HEK293 (cell line): ENCODE measurements around the gene MS4A15.

ENCODE experiments used
- CTCF ChIA-PET: fragments of 350-600 bp; formaldehyde crosslinking; extraction: SDS; loops from one replicate; lab custom pipeline; 2021; ENCODE audit warnings: antibody characterized with exemption; lab: Yijun Ruan, JAX
- POLR2A ChIA-PET: fragments of 300-600 bp; formaldehyde crosslinking; extraction: SDS; loops from one replicate; lab custom pipeline; 2020; ENCODE audit warnings: antibody characterized with exemption, inconsistent platforms; lab: Yijun Ruan, JAX
- H3K27ac ChIP-seq: fragments of 200-500 bp; sonication (Bioruptor generic); 2 replicates; pipeline ENCODE4 v1.5.1; 2014; ENCODE audit warnings: low read depth, low read length, control low read depth, inconsistent platforms; ENCODE audit errors: extremely low read depth
- H3K36me3 ChIP-seq, 2 experiments: fragments of 200-500 bp in 1 of 2; sonication (Bioruptor generic) in 1 of 2; 1 replicate in 1 of 2; 2 replicates in 1 of 2; pipeline ENCODE4 v1.5.1; 2014 to 2017; ENCODE audit warnings: inconsistent platforms in 2 of 2, low read length in 2 of 2; ENCODE audit not compliant: control insufficient read depth in 2 of 2, insufficient read depth in 1 of 2
- H3K4me1 ChIP-seq: fragments of 200-500 bp; sonication (Bioruptor generic); 2 replicates; pipeline ENCODE4 v1.5.1; 2014; ENCODE audit warnings: mild to moderate bottlenecking, low read length, inconsistent platforms; ENCODE audit not compliant: control insufficient read depth, insufficient read depth
- H3K4me3 ChIP-seq: 2 replicates; pipeline ENCODE4 v1.5.1; 2011; ENCODE audit warnings: low read depth, mild to moderate bottlenecking, control low read depth, low read length, moderate library complexity
- H3K9me3 ChIP-seq: fragments of 200-500 bp; sonication (Bioruptor generic); 2 replicates; pipeline ENCODE4 v1.5.1; 2014; ENCODE audit warnings: low read depth, low read length, inconsistent platforms; ENCODE audit not compliant: control insufficient read depth, insufficient read depth
- GLIS2 ChIP-seq: fragments of 450-650 bp; formaldehyde crosslinking; IDR thresholded peaks from 2 replicates; pipeline ENCODE4 v1.5.1; 2016; ENCODE audit warnings: missing biosample characterization, missing genetic modification characterization
- KLF7 ChIP-seq: fragments of 450-650 bp; formaldehyde crosslinking; IDR thresholded peaks from 2 replicates; pipeline ENCODE4 v1.5.1; 2016; ENCODE audit warnings: missing biosample characterization, missing genetic modification characterization, borderline replicate concordance
- SETDB1 ChIP-seq: IDR thresholded peaks from one replicate; pipeline ENCODE4 v1.6.1; 2017; ENCODE audit warnings: mild to moderate bottlenecking, low read length, moderate library complexity, mixed read lengths; ENCODE audit not compliant: insufficient read length
- ZIC2 ChIP-seq: fragments of 450-650 bp; formaldehyde crosslinking; IDR thresholded peaks from 2 replicates; pipeline ENCODE4 v1.5.1; 2016; ENCODE audit warnings: missing biosample characterization, missing genetic modification characterization
- ZNF112 ChIP-seq: fragments of 450-650 bp; formaldehyde crosslinking; IDR thresholded peaks from 2 replicates; pipeline ENCODE4 v1.5.0; 2017; ENCODE audit warnings: missing biosample characterization, missing genetic modification characterization
- ZNF2 ChIP-seq: fragments of 450-650 bp; formaldehyde crosslinking; IDR thresholded peaks from 2 replicates; pipeline ENCODE4 v1.5.1; 2016; ENCODE audit warnings: missing biosample characterization, missing genetic modification characterization
- ZNF214 ChIP-seq: fragments of 450-650 bp; formaldehyde crosslinking; IDR thresholded peaks from 2 replicates; pipeline ENCODE4 v1.5.1; 2017; ENCODE audit warnings: missing biosample characterization, mild to moderate bottlenecking, missing genetic modification characterization, borderline replicate concordance
- ZNF248 ChIP-seq: fragments of 450-650 bp; formaldehyde crosslinking; IDR thresholded peaks from 2 replicates; pipeline ENCODE4 v1.5.1; 2017; ENCODE audit warnings: missing biosample characterization, missing genetic modification characterization
- ZNF274 ChIP-seq, 2 experiments: fragments of 200-500 bp in 1 of 2; fragments of 450-650 bp in 1 of 2; sonication (Bioruptor generic) in 1 of 2; formaldehyde crosslinking in 1 of 2; IDR thresholded peaks; 2 replicates each; pipeline versions ENCODE4 v1.5.1 to v1.6.1; 2014 to 2016; ENCODE audit warnings: borderline replicate concordance in 1 of 2, inconsistent platforms in 1 of 2, low read length in 1 of 2, missing biosample characterization in 1 of 2, missing genetic modification characterization in 1 of 2
- ZNF311 ChIP-seq: fragments of 450-650 bp; formaldehyde crosslinking; IDR thresholded peaks from 2 replicates; pipeline ENCODE4 v1.5.1; 2017; ENCODE audit warnings: missing biosample characterization, missing genetic modification characterization, borderline replicate concordance
- ZNF350 ChIP-seq: fragments of 450-650 bp; formaldehyde crosslinking; IDR thresholded peaks from 2 replicates; pipeline ENCODE4 v1.5.0; 2017; ENCODE audit warnings: missing biosample characterization, mild to moderate bottlenecking, missing genetic modification characterization
- ZNF37A ChIP-seq: fragments of 450-650 bp; IDR thresholded peaks from 2 replicates; pipeline ENCODE4 v1.5.1; 2018; ENCODE audit warnings: missing biosample characterization, missing genetic modification characterization
- ZNF571 ChIP-seq: fragments of 450-650 bp; formaldehyde crosslinking; IDR thresholded peaks from 2 replicates; pipeline ENCODE4 v1.5.0; 2017; ENCODE audit warnings: missing biosample characterization, missing genetic modification characterization
- ZNF629 ChIP-seq: fragments of 450-650 bp; formaldehyde crosslinking; IDR thresholded peaks from 2 replicates; pipeline ENCODE4 v1.5.1; 2017; ENCODE audit warnings: missing biosample characterization, missing genetic modification characterization
- ZNF677 ChIP-seq: fragments of 450-650 bp; IDR thresholded peaks from 2 replicates; pipeline ENCODE4 v1.5.0; 2018; ENCODE audit warnings: missing biosample characterization, mild to moderate bottlenecking, missing genetic modification characterization, moderate library complexity
- ZSCAN30 ChIP-seq: fragments of 450-650 bp; IDR thresholded peaks from 2 replicates; pipeline ENCODE4 v1.5.1; 2018; ENCODE audit warnings: missing biosample characterization, mild to moderate bottlenecking, missing genetic modification characterization, moderate library complexity
- ZXDB ChIP-seq: fragments of 450-650 bp; formaldehyde crosslinking; IDR thresholded peaks from 2 replicates; pipeline ENCODE4 v1.5.1; 2016; ENCODE audit warnings: missing biosample characterization, missing genetic modification characterization
- TF ChIP-seq, protein P1 (sequence below): fragments of 450-650 bp; IDR thresholded peaks from 2 replicates; pipeline ENCODE4 v1.5.1; 2018; ENCODE audit warnings: missing biosample characterization, mild to moderate bottlenecking, missing genetic modification characterization
- TF ChIP-seq, protein P2 (sequence below): fragments of 450-650 bp; formaldehyde crosslinking; IDR thresholded peaks from 2 replicates; pipeline ENCODE4 v1.5.1; 2017; ENCODE audit warnings: missing biosample characterization, missing genetic modification characterization

MS4A15 gene

GRCh38 chr11:60792521-60792920, 35.9 kb downstream of the MS4A15 start (continued):
- TF ChIP-seq, protein P1, sequence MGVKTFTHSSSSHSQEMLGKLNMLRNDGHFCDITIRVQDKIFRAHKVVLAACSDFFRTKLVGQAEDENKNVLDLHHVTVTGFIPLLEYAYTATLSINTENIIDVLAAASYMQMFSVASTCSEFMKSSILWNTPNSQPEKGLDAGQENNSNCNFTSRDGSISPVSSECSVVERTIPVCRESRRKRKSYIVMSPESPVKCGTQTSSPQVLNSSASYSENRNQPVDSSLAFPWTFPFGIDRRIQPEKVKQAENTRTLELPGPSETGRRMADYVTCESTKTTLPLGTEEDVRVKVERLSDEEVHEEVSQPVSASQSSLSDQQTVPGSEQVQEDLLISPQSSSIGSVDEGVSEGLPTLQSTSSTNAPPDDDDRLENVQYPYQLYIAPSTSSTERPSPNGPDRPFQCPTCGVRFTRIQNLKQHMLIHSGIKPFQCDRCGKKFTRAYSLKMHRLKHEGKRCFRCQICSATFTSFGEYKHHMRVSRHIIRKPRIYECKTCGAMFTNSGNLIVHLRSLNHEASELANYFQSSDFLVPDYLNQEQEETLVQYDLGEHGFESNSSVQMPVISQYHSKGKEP = no peak
- TF ChIP-seq ZNF350 (tag by site-specific recombination) = no peak
- TF ChIP-seq ZNF214 (tag by site-specific recombination) = no peak
- no peak for TF ChIP-seq ZIC2 (tag by site-specific recombination)
- TF ChIP-seq KLF7 = no peak
- TF ChIP-seq ZNF677 = no peak
- no peak for TF ChIP-seq ZNF37A (tag by site-specific recombination)

GRCh38 chr11:60795291-60795690, 38.6 kb downstream of the MS4A15 start:
- H3K4me3 ChIP-seq = no peak overlapping the region

GRCh38 chr11:60797846-60798630, 41.4 kb downstream of the MS4A15 start:
- no peaks in the 10 kb centered on the region for H3K36me3 ChIP-seq
- no peaks in the 10 kb centered on the region for H3K9me3 ChIP-seq
- ChIA-PET POLR2A (no interaction called here), CTCF (no interaction called here)
- no peaks in the 10 kb centered on the region for H3K4me1 ChIP-seq
- TF ChIP-seq ZXDB (no peak), SETDB1 (no peak), ZNF629 (tag by site-specific recombination) (no peak), ZNF274 (IDR thresholded peaks at IDR 0.05; ENCODE audit: low read length) (no peak), ZNF274 (tag by site-specific recombination; IDR thresholded peaks at IDR 0.05; ENCODE audit: borderline replicate concordance) (no peak), ZNF311 (tag by site-specific recombination) (no peak)
- H3K4me3 ChIP-seq = no peak overlapping the region
- no peak overlapping the region for H3K27ac ChIP-seq

More at GRCh38 chr11:60795291-60795690, 38.6 kb downstream of the MS4A15 start:
- Histone ChIP-seq H3K9me3 (no peaks in the 10 kb centered on the region), H3K36me3 (no peaks in the 10 kb centered on the region), H3K4me1 (no peaks in the 10 kb centered on the region), H3K27ac (no peak overlapping the region)
- POLR2A ChIA-PET = no interaction called here
- CTCF ChIA-PET = interaction anchor here (0.7 kb wide), 1 partner anchor 55 kb away, joined by 3 read pairs; no protein-coding TSS in a partner anchor
- TF ChIP-seq ZNF571 (tag by site-specific recombination) = no peak
- TF ChIP-seq ZNF248 (tag by site-specific recombination) = no peak
- TF ChIP-seq ZNF112 (tag by site-specific recombination) = no peak
- TF ChIP-seq GLIS2 (tag by site-specific recombination) = no peak
- no peak for TF ChIP-seq ZNF629 (tag by site-specific recombination)
- TF ChIP-seq, protein P2, sequence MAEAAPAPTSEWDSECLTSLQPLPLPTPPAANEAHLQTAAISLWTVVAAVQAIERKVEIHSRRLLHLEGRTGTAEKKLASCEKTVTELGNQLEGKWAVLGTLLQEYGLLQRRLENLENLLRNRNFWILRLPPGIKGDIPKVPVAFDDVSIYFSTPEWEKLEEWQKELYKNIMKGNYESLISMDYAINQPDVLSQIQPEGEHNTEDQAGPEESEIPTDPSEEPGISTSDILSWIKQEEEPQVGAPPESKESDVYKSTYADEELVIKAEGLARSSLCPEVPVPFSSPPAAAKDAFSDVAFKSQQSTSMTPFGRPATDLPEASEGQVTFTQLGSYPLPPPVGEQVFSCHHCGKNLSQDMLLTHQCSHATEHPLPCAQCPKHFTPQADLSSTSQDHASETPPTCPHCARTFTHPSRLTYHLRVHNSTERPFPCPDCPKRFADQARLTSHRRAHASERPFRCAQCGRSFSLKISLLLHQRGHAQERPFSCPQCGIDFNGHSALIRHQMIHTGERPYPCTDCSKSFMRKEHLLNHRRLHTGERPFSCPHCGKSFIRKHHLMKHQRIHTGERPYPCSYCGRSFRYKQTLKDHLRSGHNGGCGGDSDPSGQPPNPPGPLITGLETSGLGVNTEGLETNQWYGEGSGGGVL (tag by site-specific recombination) = no peak
- TF ChIP-seq ZSCAN30 (tag by site-specific recombination) = no peak
- TF ChIP-seq ZNF2 (tag by site-specific recombination) = no peak
